NCI-H146 (cell line): ENCODE data around the gene ZBP1.

ENCODE experiments used
- DNase-seq: peaks from one replicate; lab custom pipeline; 2025; lab: John Stamatoyannopoulos, UW

Gene ZBP1

DNA sequence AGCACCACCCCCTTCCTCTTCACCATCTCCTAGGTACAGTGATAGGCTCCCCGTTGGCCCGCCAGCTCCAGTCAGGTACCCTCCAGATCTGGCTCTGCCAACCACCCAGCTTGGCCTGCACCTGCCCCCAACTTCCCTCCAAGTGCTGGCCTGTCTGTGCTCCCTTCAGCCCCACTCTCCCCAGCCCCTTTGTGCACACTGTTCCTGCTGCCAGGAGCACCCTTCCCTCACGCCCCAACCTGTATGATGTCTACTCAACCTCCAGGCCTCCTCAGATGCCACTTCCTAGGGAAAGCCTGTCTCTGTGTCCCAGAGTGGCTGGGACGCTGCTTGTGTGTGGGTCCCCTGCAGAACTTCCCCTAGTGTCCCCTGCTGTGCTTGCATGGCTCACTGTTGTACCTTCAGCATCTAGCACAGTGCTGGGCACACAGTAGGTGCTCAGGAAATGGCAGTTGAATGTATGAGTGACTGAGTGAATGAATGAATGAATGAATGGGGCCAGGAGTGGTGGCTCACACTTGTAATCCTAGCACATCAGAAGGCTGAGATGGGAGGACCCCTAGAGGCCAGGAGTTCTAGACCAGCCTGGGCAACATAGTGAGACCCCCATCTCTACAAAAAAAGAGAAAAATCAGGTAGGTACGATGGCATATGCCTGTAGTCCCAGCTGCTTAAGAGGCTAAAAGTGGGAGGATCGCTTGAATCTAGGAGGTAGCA is 3.0 kb downstream of the ZBP1 start:
- no peak for DNase-seq

DNA sequence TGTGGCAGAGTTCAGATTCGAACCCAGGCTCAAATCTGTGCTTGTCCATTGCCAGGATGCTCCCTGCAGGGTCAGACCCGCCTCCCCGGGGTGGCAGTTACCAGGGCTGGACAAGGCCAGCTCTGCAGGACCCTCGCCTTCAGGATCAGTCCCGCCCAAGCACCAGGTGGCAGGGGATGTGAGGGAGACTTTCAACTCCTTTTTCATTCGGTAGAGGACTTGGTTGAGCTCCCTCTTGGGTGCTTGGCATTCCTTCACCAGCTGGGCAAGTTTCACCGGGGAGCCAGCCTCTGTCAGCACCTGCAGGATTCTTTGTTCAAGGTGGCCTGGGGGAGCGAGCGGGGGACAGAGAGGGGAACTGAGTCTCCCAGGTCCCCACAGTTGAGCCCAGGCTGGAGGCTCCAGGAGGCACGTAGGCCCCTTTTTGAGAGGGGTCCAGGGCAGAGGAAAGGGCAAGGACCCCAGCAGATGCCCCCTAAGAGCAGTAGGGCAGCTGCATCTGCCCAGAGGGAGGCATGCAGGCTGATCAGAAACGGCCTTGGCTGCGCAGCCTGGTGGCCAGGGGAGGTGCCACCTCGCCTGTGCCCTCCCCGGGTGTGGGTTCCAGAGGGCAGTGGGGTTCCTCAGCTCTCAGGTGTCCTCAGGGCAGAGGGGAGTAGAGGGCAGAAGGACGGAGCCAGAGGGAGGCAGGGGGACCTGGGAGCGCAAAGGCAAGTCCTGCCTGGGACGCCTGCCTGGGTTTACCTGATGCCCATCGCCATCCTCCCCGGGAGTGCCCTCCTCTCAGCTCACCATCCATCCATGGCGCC is 3.9 kb downstream of the ZBP1 start:
- DNase-seq: no peak

DNA sequence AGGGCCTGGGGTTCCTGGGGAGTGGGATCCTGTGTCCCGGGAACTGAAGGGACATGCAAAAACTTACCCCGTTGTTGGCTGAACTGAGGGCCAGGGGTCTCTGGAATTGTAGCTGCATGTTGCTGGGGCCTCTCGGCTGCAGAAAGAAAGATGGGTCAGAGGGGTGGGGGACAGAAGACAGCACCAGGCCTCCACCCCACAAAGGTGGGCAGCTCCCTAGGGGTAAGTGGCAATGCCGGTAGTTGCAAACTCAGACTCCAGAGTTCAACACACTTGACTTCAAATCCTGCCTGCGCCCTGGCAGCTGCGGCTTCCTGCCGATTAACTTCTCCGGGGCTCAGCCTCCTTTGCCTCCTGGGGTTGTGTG is 4.8 kb downstream of the ZBP1 start:
- DNase-seq: no peak

DNA sequence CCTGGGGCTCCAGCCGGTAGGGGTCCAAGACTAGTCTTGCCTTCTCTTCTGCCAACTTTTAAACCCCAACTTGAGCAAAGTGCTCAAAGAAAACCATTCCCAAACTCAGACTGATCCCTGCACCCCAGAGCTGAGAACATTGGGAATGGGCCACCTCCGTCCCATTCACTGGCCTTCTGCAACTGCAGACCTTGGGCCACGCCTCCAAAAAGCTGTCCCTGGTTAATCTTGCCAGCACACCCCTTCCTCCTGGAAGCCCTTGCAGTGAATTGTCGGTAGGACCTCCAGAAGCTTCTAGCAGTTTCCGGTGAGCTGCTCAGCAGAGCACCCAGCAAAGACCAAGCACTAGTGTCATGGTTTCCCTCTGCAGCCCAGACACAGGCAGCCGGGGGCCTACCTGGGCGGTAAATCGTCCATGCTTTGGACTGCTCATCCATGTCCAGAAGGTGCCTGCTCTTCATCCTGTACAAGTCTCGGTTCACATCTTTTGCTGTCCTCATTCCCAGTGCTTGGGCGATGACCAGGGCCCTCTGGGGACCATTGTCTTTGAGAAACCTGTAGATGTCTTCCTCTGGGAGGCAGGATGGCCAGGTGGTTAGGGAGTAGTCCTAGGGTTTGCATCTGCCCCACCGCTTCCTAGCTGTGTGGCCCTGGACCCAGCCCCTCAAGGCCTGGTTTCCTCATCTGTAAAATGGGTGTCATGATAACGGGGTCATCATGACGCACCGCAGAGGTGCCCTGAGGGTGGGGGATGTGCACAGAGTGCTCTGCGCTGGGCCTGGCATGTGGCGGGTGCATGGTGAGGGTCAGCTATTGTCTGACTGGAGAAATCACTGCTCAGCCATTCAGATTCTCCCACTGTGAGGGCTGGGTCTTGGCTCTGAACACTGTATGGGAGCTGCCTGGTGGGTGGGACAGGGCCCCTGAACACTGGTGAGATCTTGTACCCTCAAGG is 5.5 kb downstream of the ZBP1 start:
- no peak for DNase-seq

DNA sequence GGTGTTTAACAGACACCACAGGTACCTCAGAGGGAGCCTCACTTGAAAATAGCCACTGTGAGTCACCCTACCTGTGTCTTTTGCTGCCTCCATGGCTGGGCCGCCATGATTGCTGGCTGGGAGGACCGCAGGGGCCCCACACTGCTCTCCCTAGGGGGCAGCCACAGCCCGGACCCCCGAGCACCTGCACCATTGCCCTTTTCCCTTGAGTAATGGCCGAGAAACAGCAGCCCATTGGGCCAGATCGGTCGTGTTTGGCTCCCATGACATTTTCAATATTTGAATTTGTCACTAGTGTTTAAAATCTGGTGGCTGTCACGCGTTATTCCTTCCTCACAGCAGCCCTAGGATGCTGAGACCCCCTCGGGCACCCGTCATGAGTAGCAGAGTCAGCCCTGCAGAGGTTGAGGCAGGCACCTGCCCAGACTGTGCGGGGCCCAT is 6.7 kb downstream of the ZBP1 start:
- DNase-seq: no peak

DNA sequence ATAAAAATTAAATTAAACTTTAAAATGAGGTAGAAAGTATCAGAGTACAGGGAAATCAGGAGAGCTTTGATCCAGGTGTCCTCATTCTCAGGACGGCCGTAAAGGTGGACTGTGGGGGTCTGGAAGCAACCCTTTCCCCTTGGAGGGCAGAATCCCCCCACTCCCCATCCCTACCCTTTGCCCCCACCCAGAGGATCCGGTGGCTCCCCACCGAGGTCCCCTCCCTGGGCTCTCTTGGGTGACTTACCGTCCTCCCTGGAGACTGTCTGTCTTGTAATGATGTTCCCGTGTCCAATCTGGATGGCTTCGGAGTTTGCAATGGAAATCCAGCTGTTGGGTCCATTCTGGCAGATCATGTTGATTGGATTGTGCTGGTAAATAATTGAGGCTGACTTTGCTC is 7.3 kb downstream of the ZBP1 start:
- DNase-seq: no peak

DNA sequence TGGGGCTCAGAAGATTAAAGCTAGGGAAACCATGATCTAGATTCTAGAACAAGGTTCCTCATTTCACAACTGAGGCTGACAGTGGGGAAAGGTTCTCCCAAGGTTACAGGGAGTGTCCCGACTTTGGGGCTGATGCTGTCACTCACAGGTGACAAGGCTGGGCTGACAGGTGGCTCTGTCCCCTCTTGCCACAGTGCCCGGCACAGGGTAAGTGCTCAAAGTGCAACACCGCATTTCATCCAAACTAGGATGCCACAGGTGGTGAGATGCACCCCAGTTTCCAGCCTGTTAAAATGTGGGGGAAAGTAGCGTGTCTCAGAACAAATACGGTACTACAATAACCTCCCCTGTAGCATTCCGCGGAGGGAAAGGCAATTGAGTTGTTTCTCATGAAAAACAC is 7.8 kb downstream of the ZBP1 start:
- no peak for DNase-seq

DNA sequence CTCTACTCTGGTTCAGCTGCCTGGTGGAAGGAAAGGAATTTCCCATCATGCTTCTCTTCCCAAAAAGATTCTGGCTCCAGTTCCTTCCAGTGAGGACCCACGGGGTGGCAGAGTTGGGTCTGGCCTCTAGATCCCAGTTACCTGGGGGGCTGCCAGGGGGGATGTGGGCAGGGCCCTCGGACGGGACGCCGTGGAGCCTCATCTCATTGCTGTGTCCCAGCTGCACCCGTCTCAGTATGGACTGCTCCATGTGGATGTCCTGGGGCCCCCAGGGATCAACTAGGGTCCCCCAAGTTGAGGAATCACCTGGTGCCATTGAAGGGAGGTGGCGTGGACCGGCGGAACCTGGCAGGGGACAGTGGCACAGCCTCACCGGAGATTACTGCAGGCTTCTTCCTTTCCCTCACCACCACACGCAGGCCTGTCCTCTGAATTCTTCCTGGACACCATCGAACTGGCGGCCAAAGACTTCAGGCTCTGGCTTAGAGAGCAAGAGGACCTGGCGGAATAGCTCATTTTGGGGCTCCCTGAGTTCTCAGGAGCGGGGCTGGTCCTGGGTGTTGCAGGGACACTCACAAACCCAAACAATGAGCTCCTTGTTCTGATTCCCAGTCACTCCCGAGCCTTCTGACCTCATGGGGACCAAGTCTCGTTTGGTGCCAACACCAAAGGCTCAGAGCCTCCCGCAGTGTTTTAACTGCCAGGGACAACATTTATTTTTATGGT is 8.5 kb downstream of the ZBP1 start:
- no peak for DNase-seq

DNA sequence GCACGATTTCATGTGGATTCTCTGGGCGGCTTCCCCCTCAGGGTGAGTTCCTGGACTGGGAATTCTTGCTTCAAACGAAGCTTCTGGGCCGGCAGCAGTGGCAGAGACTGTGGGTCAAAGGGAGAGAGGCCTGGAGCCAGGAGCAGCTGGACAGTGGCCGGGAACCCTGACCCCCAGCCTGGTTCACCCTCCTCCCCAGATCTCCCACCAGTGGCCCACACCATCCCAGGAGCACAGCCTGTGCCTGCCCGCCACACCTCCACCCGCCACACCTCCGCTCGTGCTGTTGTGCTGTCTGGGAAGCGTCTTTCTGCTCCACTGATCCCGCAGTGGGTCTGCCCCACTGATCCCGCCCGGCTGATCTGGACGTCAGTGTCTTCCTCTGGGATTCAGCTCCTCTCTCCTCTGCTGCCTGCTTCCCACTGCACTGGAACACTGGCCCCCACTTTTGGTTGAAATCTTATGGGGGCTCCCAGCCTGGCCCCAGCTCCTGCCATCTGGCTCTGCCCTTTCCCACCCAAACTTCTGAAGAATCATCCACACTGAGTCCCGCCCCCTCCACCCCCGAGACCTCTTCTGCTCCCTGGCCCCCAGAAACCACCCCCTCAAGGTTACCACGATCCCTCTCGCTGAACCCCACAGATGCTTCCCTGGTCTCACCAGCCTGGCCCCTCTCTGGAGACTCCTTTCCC is 9.8 kb downstream of the ZBP1 start:
- no peak for DNase-seq

DNA sequence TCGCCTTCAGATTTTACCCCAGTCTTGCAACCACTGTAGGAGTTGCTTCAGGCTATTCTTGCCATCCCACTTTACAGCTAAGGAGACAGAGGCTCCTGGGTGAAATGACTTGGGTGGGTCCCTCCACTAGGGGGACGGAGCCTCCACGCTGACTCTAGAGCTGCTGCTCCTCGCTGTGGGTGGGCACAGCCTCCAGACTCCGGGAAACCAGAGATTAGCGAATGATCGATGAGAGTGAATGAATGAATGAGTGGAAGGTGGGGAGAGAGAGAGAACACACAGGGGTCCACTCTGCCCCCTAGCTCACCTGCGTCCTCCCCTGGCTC is 10.4 kb downstream of the ZBP1 start:
- DNase-seq: no peak

DNA sequence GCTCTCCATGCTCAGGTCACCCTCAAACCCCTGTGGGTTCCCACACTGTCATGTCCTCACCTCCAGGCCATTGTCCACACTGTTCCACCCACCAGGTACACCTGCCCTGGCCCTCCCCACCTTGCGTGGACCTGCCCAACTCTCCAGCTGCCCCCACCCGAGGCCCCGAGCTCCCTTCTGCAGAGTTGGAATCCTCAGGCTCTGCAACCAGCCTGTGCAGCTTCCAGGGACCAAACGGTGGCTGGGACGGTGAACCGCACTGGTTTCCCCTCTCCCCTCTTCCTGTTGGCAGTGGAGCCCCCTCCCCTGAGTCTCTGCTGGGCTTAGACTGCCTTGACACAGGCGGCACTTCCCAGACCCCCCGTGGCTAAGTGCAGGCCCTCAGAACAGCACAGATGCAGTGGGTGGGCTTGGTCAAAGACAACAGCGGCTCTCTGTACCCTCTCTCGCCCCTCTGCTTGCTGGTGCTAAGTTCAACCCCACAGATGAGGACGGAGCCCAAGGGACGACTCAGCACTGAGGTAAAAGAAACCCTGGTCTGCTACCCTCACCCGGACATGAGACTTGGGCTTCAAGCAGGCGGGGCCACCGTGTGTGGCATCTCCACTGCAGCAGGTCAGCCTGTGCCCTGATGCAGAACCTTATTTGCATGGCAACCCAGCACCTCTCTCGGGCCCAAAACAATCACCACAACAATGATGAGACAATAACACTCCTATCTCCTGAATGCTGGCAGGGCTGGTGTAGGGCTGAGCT is 11.0 kb downstream of the ZBP1 start:
- no peak for DNase-seq

DNA sequence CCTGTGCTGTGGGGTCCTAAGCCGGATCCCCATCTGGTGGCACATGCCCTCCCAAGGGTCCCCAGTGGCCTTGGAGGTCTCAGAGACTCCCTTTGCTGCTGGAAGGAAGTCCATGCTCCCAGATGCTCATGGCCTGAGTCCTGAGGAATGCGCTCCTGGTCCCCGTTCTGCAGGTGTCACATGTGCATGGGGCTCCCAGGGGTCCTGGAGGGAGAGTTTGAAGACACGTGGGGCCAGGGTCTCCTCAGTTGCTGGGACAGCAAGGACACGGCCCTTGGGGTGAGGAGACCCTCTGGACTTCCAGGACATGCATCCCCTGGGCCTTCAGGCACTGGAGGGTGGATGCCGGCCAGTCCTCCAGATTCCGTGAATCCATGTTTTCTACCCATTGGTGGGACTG is 11.7 kb downstream of the ZBP1 start:
- DNase-seq: no peak

DNA sequence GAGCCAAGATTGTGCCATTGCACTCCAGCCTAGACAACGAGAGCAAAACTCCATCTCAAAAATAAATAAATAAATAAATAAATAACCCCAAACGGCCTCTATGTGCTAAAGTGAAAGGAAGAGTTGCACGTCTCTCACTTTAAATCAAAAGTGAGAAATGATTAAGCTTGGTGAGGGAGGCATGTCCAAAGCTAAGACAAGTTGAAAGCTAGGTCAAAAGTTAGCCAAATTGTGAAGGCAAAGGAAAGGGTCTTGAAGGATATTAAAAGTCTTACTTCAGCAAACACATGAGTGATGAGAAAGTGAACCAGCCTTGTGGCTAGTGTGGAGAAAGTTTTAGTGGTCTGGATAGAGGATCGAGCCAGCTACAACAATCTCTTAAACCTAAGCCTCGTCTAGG is 14.3 kb downstream of the ZBP1 start:
- DNase-seq: no peak

DNA sequence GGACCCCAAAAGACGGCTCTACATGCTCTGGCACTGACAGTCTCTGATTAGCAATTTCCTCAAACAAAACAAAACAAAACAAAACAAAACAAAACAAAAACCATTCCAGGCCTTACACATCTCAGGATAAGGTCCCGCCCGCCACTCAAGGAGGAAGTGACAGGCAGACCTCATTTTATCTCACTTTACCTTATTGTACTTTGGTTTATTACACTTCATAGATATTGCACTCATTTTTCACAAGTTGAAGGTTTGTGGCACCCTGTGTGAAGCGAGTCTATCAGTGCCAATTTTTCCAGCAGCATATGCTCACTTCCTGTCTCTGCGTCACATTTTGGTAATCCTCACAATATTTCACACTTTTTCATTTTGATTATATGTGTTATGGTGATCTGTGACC is 15.2 kb downstream of the ZBP1 start:
- DNase-seq: no peak

DNA sequence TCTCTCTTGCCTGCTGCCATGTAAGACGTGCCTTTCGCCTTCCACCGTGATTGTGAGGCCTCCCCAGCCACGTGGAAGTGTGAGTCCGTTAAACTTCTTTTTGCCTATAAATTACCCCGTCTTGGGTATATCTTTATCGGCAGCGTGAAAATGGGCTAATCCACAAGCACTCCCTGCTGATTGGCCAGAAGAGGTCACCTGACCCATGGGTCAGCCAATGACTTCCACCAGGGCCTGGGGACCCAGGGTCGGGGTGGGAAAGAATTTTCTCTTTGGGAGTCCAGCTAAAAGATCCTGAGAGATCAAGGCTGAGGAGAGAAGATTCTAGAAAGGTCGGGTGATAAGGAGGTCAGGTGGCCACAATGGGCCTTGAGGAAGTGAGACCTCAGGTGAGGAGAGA is 17.1 kb downstream of the ZBP1 start:
- no peak for DNase-seq

DNA sequence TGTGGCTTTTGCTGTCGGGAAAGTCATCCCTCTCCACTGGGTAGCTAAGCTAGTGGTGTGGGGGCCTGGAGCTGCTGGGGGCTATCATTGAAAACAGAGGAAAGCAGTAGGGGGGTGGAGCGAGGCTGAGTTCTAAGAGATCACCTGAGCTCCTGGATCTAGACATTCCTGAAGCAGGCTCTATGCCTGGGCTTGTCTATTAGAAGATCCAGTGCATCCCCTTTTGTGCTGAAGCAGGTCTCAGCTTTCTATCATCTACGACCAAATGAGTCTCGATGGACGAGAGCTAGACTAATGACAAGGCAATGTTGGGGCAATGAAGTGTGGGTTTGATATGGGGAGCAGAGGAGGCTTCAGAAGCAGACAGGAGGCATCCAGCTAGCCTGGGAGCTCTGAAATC is 18.5 kb downstream of the ZBP1 start:
- DNase-seq: no peak

DNA sequence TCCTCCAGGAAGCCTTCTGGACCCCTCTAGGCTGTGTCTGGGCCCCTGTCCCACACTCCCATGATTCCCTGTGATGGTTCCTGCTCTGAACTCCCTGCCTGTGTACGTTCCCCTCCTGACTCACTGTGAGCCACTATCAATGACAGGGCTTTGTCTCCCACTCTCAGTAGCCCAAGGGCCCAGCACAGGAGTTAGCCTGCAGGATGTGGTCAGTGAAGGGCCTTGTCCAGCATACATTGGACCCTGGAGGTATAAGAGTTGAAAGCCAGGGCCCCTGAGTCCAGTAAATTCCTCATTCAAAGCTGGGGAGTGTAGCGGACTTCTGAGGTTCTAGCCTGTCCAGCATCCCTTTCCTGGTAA is 19.0 kb downstream of the ZBP1 start:
- DNase-seq: no peak

DNA sequence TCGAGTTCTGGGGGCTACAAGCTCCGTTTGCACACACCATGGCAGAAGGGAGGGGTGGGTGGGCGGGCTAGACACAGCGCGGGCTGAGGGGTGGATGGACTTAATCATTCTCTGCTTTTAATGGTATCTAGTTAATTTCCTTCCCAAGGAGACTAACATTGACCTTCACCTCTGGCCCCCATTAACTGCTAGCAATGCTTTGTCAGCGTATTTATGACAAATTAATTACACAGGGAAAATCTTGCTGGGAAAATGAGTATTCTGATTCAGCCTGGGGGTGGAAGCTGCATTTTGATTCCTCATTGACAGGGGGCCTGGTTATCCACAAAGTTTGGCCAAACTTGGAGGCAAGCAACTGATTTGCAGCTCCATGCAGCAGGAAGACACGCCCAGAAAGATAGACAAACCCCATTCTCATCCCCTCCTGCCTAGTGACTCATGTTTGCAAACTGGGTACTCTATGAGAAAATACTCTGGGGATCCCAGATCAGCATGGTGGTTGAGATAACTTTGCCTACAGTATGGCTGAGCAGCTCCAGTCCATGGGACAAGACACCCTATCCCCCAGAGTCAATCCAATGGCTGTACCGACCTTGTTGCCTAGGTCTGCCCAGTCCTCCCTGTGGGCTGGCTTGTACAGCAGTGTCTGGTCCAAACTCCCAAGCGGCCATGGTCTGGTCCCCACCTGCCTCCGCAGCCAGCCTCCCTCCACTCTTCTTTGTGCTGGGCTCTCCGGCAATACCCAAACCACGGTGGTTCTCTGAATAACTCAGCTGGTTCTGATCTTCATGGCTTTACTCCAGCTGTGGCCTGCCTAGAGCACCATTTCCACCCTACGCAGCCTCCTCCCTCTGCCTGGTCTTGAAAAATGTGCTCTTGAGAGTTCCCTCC is 19.7 kb downstream of the ZBP1 start:
- DNase-seq: no peak

DNA sequence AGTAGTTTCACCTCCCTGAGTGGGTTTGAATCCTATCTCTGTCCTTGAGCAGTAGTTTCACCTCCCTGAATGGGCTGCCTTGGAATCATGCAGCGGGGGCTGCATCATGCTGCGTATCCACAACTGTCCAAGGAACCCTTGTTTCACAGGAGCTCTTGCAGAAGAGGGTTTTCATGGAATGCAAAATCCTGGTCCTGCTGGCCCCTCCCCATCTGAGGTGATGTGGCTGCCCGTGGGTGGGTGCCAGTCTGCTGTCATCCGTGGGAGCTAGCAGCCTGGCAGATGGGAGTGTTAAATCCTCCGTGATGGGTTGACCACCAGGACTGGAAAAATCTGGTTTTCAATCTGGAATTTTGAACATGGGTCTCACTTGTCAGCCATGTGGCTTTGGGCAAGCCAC is 21.7 kb downstream of the ZBP1 start:
- no peak for DNase-seq

DNA sequence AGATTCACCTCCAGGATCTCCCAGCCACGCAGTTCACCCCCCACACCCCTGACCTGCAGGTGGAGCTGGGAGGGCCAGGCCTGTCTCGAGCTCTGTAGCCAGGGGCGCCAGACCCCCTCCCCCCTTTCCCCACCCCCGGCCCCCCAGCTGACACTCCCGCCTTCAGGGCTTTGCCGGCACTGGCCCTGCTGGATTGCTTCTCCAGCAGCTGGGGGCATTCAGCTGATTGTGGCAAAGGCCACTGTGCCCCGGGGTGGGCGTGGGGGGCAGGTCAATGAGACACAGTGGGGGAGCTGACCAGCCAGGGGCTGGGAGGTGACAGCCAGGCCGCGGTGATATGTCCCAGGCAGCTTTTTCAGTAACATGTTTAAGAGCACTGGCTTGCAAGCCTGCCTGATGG is 22.2 kb downstream of the ZBP1 start:
- no peak for DNase-seq
